Suppressor macrophage treated with lipopolysaccharide for 1 hour (primary cell): Measurements from ENCODE around the gene OGA.

Experiments
- DNase-seq, 3 donors: peaks; one replicate each; pipeline ENCODE4 v3.0.0-alpha.2; 2020 to 2022

Gene OGA

DNA sequence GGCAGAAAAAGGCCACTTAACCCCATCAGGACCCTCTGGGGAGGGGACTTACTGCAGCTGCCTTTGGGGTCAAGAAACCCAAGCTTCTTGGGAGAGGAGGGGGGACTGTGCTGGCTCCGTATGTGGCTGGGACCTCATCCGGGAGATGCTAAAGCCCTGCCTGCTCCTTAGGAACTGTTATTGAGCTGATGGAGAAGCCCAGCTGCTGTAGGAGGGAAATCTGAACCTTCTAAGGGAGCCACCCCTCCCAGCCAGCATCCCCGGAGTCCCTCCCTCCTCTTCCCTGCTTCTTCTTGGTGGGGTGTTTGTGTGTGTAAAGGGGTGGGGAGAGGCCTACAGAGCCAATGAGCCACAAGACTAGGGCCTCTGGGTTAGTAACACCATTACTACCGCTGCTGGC is 17.1 kb upstream of the OGA start:
- no peak for DNase-seq

DNA sequence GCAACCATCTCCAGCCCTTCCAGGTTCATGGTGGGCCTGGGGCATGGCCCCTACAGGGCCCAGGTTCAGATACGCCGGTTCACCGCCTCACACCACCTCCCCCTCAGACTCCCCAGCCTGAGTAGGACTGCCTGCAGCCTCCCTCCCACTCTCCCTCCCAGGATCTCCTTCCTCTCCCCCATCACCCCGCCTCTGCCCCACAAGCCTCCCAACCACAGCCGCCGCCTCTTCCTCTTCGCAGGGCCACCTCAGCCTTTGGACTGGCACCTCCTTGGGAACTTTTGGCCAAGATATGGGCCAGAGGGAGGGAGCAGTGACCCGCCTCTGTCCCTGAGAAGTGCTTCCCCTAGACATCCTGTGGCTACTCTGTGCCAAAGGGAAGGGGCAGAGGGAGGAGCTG is 16.1 kb upstream of the OGA start:
- DNase-seq, result peak; percentile 76 to 81 (median 79)

GRCh38 chr10:101833466-101833865 is 15.2 kb upstream of the OGA start:
- DNase-seq, result no peak

GRCh38 chr10:101832325-101832771 is 14.1 kb upstream of the OGA start:
- no peak for DNase-seq

- DNase-seq, result no peak
Observed at GRCh38 chr10:101831169-101831811, 13.0 kb upstream of the OGA start.

- DNase-seq, result peak; percentile 91 to 93 (median 91)
Observed at GRCh38 chr10:101830322-101831168, 12.3 kb upstream of the OGA start.

GRCh38 chr10:101829561-101830315 is 11.5 kb upstream of the OGA start:
- DNase-seq, result peak in 1 of 3 donors; percentile 56

DNA sequence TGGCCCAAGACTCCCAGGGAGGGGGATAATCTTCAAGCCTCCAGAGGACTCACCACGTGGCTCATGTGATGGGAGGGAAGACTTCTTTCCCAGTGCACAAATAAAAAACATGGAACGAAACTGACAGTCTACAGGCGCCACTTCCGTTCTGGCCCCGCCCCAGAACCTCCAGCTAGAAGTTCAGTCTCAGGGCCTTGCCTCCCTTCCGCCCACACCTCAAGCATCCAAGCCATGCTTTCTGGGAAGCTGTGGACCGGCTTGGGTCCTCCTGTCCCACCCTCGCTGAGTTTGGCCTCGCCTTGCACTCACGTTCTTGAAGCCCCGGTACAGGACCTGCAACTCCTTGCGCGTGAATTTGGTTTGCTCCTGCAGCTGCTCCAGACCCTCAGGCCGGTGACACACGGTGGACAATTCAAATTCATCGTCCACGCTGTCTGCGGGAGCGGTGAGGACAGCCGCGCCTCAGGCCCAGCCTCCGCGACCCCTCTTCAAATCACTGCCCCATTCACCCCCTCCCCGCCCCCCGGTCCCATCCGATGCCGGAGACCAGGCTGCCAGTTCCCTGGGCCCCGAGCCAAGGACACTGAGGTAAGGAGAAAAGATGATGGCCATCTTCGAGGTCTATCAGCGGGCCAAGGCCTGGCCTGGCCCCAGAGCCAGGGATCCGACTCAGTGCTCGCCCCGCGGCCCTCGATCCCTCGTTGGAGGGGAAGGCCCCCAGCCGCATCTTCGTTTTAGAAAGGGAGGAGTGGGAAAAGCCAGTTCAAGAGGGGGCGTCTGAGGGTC is 10.7 kb upstream of the OGA start:
- DNase-seq, result no peak

DNA sequence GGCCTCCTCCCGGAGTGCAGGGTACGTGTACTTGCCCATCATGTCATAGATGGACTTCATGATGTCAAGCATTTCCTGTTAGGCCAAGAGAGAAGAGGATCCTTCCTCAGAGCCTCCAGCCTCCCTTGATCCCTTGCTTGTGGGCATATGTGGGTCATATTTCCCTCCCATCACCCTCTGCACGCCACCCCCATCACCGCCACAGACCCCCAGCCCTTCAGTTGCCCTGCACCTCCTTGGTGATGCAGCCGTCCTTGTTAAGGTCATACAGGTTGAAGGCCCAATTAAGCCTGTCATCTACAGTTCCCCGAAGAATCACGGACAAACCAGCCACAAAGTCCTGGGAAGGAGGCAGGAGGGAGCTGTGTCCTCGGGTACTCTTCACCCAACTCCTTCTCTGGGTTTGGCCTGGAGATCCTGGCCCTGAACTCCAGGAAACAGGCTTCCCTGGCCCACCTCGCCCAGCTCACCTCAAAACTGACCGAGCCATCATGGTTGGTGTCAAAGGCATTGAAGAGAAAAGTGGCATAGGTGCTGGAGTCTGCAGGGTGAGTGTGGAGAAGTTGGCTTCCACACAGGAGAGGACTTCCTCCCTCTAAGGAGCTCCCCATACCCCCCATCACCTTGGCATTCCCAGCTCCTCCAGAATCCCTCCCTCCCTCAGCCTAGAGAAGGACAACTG is 9.8 kb upstream of the OGA start:
- DNase-seq, result no peak

DNA sequence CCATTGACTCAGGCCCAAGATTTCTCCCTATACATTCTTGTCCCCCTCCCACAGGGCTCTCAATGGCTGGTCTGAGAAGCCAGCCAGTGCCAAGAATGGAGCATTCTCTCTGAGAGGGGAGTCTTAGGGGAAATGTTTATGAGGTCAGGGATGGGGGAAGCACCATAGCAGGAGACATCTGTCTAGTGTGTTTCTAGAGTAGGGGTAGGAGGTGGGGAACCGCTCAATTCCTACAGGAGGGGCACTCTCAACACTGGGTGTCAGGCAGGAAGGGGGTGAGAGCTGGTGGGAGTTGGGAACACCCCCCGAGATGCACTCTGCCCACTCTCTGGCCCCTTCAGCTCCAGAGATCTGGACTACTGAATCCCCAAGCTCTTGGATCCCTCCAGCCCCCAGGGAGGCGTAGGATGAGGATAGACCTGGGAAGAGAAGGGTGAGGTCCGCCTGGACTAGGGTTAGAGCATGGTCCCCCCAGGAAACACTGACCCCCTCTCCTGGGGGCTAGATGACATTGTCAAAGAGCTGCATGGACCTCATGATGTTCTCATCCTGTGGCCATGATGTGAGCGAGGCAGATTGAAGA is 8.7 kb upstream of the OGA start:
- no peak for DNase-seq

GRCh38 chr10:101824736-101825135 is 6.5 kb upstream of the OGA start:
- no peak for DNase-seq

GRCh38 chr10:101818872-101819633 is 809 bp upstream of the OGA start:
- DNase-seq, result no peak

- peak in 1 of 3 donors; percentile 84 for DNase-seq
Observed at GRCh38 chr10:101817337-101818118, 716 bp downstream of the OGA start.

GRCh38 chr10:101816913-101817336 is 1.3 kb downstream of the OGA start:
- peak in 2 of 3 donors; percentile 84 to 90 for DNase-seq

GRCh38 chr10:101816376-101816775 is 1.9 kb downstream of the OGA start:
- peak in 1 of 3 donors; percentile 27 for DNase-seq

- no peak for DNase-seq
Observed at GRCh38 chr10:101814466-101815071, 3.7 kb downstream of the OGA start.

GRCh38 chr10:101812606-101813005 is 5.6 kb downstream of the OGA start:
- DNase-seq, result no peak

DNA sequence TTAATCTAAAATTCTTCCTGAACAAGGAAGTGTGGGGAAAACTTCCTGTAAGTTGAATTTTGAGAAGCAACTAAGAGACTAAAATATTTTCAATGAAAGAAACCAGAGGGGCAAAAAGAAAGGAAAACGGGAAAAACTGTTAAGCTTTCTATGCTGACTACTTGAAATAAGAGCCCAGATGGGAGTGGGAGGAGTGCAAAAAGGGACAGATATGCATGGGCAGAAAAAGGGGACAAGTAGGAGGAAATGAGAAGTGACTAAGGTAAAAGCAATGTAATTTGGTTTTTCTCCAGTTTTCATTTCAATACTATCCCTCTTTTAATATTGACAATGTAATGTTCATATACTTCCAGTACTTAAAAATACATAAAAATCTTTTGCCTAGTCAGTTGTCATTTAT is 11.1 kb downstream of the OGA start:
- DNase-seq, result no peak

- DNase-seq, result no peak
Observed at GRCh38 chr10:101803511-101803910, 14.7 kb downstream of the OGA start.
